HG02885 (cell line): ENCODE results near the gene CXCR5.
A peak's percentile ranks its signal among the peaks of the same experiment; 100 is the strongest.

ENCODE experiments used
- ATAC-seq: cut with Tn5 transposase; IDR thresholded peaks from one replicate; pipeline ENCODE4 v1.9.1; 2021; ENCODE audit warnings: mild to moderate bottlenecking; ENCODE audit not compliant: unreplicated experiment, poor library complexity

Gene CXCR5

DNA sequence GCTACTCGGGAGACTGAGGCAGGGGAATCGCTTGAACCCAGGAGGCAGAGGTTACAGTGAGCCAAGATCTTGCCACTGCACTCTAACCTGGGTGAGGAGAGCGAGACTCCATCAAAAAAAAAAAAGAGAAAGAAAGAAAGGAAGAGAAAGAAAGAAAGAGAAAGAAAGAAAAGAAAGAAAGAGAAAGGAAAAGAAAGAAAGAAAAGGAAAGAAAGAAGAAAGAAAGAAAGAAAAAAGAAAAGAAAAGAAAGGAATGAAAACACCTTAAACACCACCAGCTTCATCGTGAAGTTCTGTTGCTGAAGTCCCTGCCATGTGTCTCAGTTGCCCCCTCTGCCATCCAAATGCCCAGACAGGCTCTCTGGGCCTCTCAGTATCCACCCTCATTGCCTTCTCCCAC is 9.9 kb upstream of the CXCR5 start:
- no peak for ATAC-seq

DNA sequence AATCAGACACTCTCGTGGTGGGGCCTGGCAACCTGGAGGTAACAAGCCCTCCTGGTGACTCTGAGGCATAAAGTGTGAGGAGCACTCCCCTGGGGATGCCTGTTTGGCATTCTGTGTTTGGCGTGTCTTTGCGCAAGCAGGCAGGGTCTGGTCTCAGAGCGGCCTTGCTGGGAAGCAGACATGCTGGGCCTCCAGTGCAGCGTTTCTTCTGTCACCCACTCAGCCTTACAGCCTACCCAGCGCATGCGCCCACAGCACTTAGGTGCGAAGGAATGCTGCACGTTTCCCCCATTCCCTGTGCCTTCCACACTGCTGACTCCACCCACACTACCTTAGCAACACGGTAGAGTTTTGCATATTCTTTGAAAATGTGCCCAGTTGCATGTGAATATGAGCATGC is 7.4 kb upstream of the CXCR5 start:
- no peak for ATAC-seq

DNA sequence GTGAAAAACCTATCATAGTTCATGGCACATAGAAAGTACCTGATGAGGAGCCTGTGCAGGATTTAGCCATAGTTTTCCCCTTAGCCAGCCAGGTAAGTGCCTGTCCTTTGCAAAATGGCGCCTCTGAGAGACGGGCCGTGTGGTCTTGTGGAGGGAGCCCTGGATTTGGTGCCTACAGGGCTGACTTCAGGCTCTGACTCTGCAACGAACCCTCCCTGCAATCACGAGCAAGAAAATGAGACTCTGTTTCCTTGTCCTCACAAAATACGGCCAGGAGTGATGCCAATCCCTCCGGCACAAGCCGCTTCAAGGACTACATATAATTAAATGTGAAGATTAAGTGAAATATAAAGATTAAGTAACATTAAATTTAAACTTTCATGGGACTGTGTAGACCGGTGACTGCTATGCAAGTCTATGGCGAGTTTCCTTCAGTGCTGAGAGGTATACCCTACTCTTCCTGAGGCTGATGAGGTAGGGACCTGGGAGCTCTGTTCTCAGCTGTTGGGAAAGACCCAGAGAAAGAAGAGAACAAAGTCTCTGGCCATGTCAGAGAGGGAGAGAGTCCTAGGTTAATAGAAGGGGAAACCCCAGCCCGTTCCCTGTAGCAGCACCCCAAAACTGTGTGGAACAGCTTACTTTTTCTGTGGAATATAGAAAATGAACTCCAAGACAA is 6.1 kb upstream of the CXCR5 start:
- no peak for ATAC-seq

DNA sequence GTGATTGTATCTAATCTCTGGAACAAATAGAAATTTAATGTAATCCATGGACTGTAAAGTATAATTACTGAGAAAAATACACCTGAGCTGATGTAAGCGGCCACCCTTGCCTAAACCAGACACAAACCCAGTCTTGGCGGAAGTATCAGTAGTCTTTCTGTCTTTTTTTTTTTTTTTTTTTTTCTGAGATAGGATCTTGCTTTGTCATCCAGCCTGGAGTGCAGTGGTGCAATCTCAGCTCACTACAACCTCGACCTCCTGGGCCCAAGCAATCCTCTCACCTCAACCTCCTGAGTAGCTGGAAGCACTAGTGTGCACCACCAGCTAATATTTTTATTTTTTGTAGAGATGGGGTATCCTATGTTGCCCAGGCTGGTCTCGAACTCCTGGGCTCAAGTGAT is 5.5 kb upstream of the CXCR5 start:
- ATAC-seq, result no peak

DNA sequence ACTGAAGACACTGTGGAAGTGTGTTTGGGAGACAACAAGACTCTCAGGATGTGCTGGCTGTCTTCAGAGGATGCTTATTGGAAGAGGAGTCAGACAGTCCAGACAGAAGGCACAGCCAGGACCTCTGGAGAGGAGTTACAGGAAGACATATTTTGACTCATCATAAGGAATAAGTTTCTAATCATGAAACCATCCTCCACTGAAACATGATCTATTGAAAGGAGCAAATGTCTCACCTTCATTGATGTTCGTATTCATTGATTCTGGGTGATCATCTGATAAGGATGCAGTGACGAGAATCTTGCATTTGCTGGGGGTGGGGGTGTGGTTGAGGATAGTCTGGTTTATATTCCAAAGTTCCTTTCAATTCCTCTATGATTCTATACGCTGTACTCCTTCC is 2.5 kb upstream of the CXCR5 start:
- ATAC-seq, result no peak

DNA sequence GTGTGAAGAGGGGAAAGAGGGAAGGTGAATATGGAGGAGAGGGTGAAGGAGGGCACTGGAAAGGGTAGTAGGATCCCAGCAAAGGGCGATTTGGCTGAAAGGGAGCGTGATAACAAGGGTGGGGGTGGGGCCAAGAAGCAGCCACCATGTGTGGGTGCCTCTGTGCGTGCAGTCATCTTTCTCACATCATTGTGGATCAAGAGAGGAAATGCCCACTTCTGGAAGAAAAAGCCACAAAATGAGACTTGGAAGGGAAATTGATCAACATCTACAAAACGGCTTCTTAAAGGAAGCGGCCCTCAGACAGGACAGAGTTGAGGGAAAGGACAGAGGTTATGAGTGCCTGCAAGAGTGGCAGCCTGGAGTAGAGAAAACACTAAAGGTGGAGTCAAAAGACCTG is 1.2 kb upstream of the CXCR5 start:
- ATAC-seq, result no peak

DNA sequence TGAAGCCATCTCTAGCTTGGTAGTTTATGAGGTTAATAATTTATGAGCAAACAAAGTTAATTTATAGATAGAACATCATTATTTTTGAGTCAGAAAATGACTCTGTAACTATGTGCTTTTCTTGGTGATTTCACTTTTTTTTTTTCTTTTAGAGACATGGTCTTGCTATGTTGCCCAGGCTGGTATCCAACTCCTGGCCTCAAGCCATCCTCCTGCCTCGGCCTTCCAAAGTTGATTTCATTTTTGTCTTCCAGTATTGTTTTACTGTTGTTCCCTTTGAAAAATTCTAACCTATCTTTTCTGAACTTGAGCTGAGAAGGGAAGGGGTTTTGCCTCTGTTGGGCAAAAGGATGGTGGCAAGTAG is 706 bp upstream of the CXCR5 start:
- no peak for ATAC-seq

DNA sequence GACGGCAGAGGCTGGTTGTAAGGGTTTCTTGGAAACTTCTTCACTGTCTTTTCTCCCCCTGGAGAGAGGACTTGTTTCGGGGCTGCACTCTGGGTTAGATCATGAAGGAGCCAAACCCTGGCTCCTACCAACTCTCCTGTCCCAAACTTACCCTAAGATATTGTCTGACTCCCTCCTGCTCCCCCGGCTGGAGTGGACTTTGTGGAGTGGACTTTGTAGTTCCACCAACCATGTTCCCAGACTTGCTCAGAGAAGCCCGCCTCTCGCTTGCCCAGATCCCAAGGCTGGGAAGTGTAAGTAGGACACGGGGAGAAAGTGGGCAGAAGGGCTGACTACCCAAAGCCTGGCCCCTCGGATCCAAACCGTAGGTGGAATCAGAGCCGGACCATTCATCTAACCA is 1.2 kb downstream of the CXCR5 start:
- ATAC-seq, result no peak

DNA sequence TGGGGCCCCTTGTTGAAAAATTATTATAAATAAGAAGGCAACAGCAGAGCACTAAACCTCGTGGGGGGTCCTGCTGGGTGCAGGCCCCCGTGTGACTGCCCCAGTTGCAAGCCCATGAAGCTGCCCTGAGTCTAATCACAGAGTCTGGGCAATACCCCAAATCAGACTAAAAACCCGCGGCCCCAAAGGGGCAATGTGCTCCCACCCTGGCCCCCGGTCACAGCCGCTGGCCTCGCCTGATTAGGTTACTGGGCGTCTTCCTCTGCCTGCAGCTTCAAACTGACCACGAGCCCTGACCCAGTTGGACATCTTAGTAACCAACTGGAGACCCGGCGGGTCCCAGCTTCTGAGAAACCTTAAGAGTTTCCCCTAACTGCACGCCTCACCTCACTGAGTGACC is 1.6 kb downstream of the CXCR5 start:
- ATAC-seq, result no peak

DNA sequence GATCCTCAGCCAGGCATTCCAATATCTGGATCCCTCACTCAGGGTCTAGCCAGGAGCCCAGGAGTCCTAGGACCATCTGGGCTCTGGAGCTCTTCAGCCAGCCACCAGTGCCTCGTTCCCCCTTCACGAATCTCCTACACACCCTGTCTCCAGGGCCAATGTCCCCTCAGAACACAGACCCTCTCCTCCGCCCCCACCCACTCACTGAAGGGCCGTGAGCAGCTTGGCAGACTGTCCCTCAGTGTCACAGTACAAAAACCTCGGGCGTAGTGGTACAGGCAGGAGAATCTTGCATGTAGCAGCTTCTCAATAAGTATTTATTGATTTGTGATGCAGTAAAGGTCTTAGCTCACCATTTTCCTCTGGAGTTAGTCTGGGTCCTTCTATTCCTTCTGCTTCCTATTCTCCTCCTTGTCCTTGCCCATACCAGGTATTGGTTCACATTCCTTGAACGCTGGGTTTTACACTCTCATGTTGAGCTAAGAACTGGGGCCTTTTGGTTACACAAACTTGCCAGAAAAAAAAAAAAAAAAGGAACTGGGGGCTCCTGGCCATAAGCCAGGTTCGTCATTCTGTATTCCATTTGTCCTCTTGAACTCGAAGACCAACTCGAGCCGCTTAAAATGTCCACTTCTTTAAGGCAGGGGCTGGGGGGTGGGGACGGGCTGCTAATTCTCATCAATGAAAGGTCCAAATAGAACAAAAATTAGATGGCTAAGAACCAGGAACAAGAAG is 2.3 kb downstream of the CXCR5 start:
- no peak for ATAC-seq

DNA sequence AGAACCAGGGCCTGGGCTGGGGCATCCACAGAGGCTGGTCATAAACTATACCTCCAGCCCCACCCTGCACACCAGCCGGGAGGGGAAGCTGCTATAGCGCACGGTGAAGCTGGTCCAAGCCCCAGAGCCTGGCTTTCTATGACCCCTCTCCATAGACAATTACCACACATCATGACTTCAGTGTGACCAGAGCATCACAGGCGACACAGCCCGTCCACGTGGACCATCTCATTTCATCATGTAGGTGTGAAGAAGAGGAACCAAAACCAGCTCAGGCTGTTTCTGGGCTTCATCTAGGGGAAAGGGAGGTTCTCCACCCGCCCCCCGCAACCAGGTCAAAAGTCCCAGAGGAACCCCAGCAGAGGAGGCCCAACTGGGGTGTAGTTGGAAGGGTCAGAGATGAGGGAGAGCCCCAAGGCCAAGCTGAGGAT is 3.0 kb downstream of the CXCR5 start:
- ATAC-seq, result peak; percentile 51

DNA sequence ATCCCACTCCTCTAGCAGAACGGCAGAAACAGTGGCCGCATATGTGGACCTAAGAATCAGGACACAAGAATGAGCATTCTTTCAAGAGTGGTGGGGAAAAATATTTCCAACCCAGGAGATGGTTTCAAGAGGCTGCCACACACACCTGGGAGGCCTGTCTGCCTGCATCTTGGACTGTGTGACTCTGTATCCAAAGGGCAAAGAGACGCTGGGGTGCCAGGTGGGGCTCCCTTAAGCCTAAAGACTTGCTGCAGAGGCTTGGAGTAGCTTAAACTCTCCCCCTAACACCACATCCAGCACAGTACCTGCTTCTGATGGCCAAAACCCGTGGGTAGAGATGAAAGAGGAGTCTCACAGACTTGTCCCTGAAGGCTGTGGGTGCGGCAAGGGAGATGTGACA is 3.5 kb downstream of the CXCR5 start:
- ATAC-seq, result no peak

DNA sequence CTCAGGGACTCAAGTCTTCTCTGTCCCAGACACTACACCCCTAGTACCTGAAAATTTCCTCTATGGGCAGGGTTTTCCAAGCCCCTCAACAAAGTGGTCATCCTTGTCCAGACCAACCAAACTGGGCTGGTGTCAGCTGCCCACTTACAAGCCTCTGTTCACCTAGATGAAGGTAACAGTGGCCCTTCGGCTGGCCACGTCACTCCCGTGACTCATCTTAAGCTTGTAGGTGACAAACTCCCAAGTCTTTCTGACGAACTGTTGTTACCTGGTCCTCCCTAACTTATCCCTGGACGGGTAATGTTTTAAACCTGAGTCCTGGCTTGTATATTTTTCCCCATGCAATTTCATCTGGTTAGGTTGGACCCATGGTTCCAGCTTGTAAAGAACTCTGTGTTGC is 4.7 kb downstream of the CXCR5 start:
- no peak for ATAC-seq

DNA sequence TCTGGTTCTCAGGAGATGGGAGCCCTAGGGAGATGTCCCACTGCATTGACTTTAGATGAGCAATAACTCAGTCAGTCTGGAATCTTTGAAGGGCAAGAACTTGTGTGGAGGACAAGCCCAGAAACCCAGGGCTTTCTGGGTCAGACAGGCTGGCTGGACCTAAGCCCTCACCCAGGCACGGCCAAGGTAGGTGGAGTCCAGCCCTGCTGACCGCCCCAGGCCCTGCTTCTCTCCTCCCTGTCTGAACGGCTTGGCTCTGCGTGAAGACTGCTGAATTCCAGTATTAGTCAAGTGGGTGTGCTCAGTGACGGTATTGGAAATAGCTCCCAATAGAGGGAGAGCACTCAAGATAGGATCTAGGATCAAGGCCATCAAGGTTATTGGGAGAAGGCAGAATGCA is 6.1 kb downstream of the CXCR5 start:
- ATAC-seq, result no peak

DNA sequence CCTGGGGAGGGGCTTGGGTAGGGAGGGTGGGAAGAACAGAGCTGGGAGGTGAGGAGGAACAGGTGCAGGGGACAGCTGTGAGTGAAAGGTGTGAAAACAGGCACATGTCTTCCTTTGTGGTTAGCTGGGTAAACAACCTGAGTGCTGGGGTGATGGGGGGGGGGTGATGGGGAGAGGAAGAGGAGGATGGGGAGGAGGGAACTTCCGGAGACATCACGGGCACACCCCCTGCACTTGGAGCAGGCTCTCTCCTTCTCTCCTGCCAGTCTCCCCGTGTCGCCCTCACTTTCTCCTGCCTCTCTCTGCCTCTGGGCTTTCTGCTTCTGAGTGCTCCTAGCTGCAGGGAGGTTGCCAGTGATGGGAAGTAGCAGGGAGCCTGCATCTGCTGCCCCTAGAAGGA is 8.8 kb downstream of the CXCR5 start:
- ATAC-seq, result no peak

DNA sequence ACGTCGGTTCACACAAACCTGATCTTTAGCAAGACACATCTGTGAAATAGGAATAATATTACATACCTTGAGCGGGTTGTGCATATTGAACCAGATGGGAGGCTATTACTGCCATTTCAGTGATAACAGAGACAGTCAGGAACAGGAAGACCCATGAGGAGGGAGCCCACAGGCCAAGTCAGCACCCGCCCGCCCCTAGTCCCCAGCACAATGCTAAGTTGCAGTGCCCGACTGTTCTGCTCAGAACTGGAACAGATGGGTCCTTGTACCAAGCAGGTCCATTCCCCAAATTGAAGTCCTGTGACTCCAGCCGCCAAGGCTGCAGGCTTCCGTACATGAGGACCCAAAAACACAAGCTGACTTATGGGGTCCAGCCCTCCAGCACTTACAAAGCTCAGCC is 9.3 kb downstream of the CXCR5 start:
- ATAC-seq, result no peak

DNA sequence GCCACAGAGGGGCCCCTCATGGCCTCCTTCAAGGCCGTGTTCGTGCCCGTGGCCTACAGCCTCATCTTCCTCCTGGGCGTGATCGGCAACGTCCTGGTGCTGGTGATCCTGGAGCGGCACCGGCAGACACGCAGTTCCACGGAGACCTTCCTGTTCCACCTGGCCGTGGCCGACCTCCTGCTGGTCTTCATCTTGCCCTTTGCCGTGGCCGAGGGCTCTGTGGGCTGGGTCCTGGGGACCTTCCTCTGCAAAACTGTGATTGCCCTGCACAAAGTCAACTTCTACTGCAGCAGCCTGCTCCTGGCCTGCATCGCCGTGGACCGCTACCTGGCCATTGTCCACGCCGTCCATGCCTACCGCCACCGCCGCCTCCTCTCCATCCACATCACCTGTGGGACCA is 10.0 kb downstream of the CXCR5 start:
- ATAC-seq, result no peak

DNA sequence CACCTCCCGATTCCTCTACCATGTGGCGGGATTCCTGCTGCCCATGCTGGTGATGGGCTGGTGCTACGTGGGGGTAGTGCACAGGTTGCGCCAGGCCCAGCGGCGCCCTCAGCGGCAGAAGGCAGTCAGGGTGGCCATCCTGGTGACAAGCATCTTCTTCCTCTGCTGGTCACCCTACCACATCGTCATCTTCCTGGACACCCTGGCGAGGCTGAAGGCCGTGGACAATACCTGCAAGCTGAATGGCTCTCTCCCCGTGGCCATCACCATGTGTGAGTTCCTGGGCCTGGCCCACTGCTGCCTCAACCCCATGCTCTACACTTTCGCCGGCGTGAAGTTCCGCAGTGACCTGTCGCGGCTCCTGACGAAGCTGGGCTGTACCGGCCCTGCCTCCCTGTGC is 10.5 kb downstream of the CXCR5 start:
- ATAC-seq, result no peak

DNA sequence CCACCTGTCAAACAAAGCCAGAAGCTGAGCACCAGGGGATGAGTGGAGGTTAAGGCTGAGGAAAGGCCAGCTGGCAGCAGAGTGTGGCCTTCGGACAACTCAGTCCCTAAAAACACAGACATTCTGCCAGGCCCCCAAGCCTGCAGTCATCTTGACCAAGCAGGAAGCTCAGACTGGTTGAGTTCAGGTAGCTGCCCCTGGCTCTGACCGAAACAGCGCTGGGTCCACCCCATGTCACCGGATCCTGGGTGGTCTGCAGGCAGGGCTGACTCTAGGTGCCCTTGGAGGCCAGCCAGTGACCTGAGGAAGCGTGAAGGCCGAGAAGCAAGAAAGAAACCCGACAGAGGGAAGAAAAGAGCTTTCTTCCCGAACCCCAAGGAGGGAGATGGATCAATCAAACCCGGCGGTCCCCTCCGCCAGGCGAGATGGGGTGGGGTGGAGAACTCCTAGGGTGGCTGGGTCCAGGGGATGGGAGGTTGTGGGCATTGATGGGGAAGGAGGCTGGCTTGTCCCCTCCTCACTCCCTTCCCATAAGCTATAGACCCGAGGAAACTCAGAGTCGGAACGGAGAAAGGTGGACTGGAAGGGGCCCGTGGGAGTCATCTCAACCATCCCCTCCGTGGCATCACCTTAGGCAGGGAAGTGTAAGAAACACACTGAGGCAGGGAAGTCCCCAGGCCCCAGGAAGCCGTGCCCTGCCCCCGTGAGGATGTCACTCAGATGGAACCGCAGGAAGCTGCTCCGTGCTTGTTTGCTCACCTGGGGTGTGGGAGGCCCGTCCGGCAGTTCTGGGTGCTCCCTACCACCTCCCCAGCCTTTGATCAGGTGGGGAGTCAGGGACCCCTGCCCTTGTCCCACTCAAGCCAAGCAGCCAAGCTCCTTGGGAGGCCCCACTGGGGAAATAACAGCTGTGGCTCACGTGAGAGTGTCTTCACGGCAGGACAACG is 11.7 kb downstream of the CXCR5 start:
- peak; percentile 67 for ATAC-seq

DNA sequence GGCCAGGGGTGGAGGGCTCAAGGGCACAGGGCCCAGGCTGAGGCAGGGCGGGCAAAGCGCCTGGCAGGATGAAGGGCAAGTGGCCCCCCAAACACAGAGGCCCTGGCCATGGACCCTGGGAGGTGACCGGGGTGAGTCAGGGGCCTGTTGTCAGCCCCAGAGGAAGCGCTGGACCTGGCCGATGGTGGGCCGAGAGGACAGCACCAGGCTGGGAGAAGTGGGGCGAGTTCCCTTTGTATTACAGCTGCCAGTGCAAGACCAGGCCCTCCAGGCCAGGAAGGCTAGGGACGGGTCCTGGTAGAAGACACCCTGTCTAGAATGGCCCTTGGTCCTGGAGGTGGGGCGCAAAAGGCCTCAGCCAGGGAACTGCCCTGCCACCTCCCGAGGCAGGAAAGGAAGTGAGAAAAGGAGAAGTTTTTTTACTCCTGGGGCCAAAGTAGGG is 12.8 kb downstream of the CXCR5 start:
- ATAC-seq, result no peak

DNA sequence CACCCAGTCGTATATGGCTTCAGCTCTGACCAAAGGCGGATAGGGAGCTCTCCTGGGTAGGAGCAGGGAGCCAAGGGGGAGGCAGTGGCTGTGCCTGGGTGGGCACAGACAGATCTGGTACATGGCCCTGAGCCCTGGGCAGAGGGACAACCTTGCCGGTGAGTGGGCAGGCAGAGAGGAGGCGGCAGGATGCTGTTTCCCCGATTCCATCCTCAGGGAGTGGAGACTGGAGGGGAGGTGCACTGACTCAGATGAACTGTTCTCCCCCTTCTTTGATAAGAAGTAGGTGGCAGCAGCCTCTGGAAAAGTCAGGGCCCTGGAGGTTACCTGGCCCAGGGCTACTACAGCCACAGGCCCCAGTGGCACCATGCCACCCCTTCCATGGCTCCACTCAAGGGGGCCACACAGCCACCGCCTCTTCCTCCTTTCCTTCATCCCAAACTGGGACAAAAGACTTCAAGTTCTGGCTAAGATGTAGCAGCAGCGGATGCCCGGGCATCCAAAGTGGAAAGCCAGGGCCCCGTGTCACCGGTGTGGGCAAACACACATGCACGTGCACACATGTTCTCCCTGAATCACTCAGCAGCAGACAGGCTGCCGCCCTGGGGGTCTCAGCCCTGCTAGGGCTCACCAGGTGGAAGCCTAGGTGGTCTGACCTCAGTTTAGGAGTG is 13.4 kb downstream of the CXCR5 start:
- no peak for ATAC-seq
